SJSA1 (cell line): ENCODE results near the gene NDUFAB1. TPM values are rescaled to one million over a fixed set of nuclear protein-coding genes. Genes with fewer than 3 reads are reported as not detected.

Experiments used
- DNase-seq, 2 experiments: peaks; one replicate each; pipeline ENCODE4 v3.0.0-alpha.2; 2015 to 2020; ENCODE audit warnings: low spot score in 2 of 2, low read depth in 1 of 2
- H3K27ac ChIP-seq: fragments of 250-450 bp; sonication (Bioruptor Pico); 2 replicates; pipeline ENCODE4 v1.5.1; 2020; ENCODE audit warnings: mild to moderate bottlenecking, moderate library complexity
- H3K27me3 ChIP-seq: fragments of 250-450 bp; sonication (Bioruptor Pico); replicated peaks from 2 replicates; pipeline ENCODE4 v1.5.1; 2020; ENCODE audit warnings: mild to moderate bottlenecking, moderate library complexity
- H3K36me3 ChIP-seq: fragments of 250-450 bp; sonication (Bioruptor Pico); 2 replicates; pipeline ENCODE4 v1.5.1; 2020; ENCODE audit warnings: mild to moderate bottlenecking
- H3K4me1 ChIP-seq: fragments of 250-450 bp; sonication (Bioruptor Pico); replicated peaks from 2 replicates; pipeline ENCODE4 v1.6.1; 2021; ENCODE audit warnings: mild to moderate bottlenecking
- H3K4me3 ChIP-seq: fragments of 250-450 bp; sonication (Bioruptor Pico); 2 replicates; pipeline ENCODE4 v1.5.1; 2020; ENCODE audit warnings: mild to moderate bottlenecking
- H3K9me3 ChIP-seq: fragments of 250-450 bp; sonication (Bioruptor Pico); replicated peaks from 2 replicates; pipeline ENCODE4 v1.5.1; 2020; ENCODE audit warnings: mild to moderate bottlenecking
- total RNA-seq: library from RNA; depleted of rRNA; stranded (reverse); fragments of >200 nt; shearing (Covaris generic); gene quantifications from 2 replicates; pipeline ENCODE4 v1.2.3, GENCODE V29; 2014

Gene NDUFAB1
- total RNA-seq, 1 experiment from 2014 or later = 140 TPM

GRCh38 chr16:23577493-23577892, 18.6 kb downstream of the NDUFAB1 start:
- H3K9me3 ChIP-seq = no peaks in the 10 kb centered on the region
- DNase-seq = no peak
- no peaks in the 10 kb centered on the region for H3K4me1 ChIP-seq
- no peak overlapping the region for H3K27ac ChIP-seq
- peaks cover 45% of the 10 kb centered on the region for H3K36me3 ChIP-seq
- H3K27me3 ChIP-seq = no peaks in the 10 kb centered on the region
- no peak overlapping the region for H3K4me3 ChIP-seq

- no peaks in the 10 kb centered on the region for H3K4me1 ChIP-seq
- no peaks in the 10 kb centered on the region for H3K27me3 ChIP-seq
- DNase-seq = no peak
- no peaks in the 10 kb centered on the region for H3K9me3 ChIP-seq
- H3K36me3 ChIP-seq = peaks cover 51% of the 10 kb centered on the region
- H3K27ac ChIP-seq = no peak overlapping the region
- H3K4me3 ChIP-seq = no peak overlapping the region
Measured at GRCh38 chr16:23575834-23576233, 20.3 kb downstream of the NDUFAB1 start.

GRCh38 chr16:23573817-23574216, 22.3 kb downstream of the NDUFAB1 start:
- H3K36me3 ChIP-seq = peaks cover 69% of the 10 kb centered on the region
- DNase-seq = no peak

GRCh38 chr16:23572394-23572793, 23.7 kb downstream of the NDUFAB1 start:
- no peak for DNase-seq
- Histone ChIP-seq H3K4me3 (no peak overlapping the region), H3K36me3 (peaks cover 73% of the 10 kb centered on the region), H3K4me1 (no peaks in the 10 kb centered on the region), H3K27ac (no peak overlapping the region), H3K9me3 (no peaks in the 10 kb centered on the region), H3K27me3 (no peaks in the 10 kb centered on the region)

More at GRCh38 chr16:23573817-23574216, 22.3 kb downstream of the NDUFAB1 start:
- Histone ChIP-seq H3K4me1 (no peaks in the 10 kb centered on the region), H3K4me3 (no peak overlapping the region), H3K27ac (no peak overlapping the region), H3K9me3 (no peaks in the 10 kb centered on the region), H3K27me3 (no peaks in the 10 kb centered on the region)

GRCh38 chr16:23571895-23572294, 24.2 kb downstream of the NDUFAB1 start:
- no peak overlapping the region for H3K27ac ChIP-seq
- H3K4me3 ChIP-seq = no peak overlapping the region
- no peaks in the 10 kb centered on the region for H3K4me1 ChIP-seq
- H3K36me3 ChIP-seq = peaks cover 75% of the 10 kb centered on the region
- H3K27me3 ChIP-seq = no peaks in the 10 kb centered on the region
- H3K9me3 ChIP-seq = no peaks in the 10 kb centered on the region
- DNase-seq = no peak

GRCh38 chr16:23570992-23571632, 25.0 kb downstream of the NDUFAB1 start:
- Histone ChIP-seq H3K4me3 (no peak overlapping the region), H3K9me3 (no peaks in the 10 kb centered on the region), H3K27me3 (no peaks in the 10 kb centered on the region), H3K4me1 (no peaks in the 10 kb centered on the region), H3K36me3 (peaks cover 78% of the 10 kb centered on the region), H3K27ac (no peak overlapping the region)
- no peak for DNase-seq

- Histone ChIP-seq H3K4me3 (no peak overlapping the region), H3K9me3 (no peaks in the 10 kb centered on the region), H3K27me3 (no peaks in the 10 kb centered on the region), H3K27ac (no peak overlapping the region), H3K36me3 (peaks cover 90% of the 10 kb centered on the region), H3K4me1 (no peaks in the 10 kb centered on the region)
- DNase-seq = no peak
Measured at GRCh38 chr16:23567602-23568001, 28.5 kb downstream of the NDUFAB1 start.

GRCh38 chr16:23566724-23567123, 29.4 kb downstream of the NDUFAB1 start:
- Histone ChIP-seq H3K27me3 (no peaks in the 10 kb centered on the region), H3K36me3 (peaks cover 90% of the 10 kb centered on the region), H3K4me3 (no peak overlapping the region), H3K9me3 (no peaks in the 10 kb centered on the region), H3K4me1 (no peaks in the 10 kb centered on the region), H3K27ac (no peak overlapping the region)
- DNase-seq = no peak

- no peak overlapping the region for H3K27ac ChIP-seq
- no peaks in the 10 kb centered on the region for H3K4me1 ChIP-seq
- no peaks in the 10 kb centered on the region for H3K9me3 ChIP-seq
- H3K4me3 ChIP-seq = no peak overlapping the region
- DNase-seq = no peak
- H3K36me3 ChIP-seq = peaks cover 92% of the 10 kb centered on the region
- no peaks in the 10 kb centered on the region for H3K27me3 ChIP-seq
Measured at GRCh38 chr16:23564575-23565363, 31.3 kb downstream of the NDUFAB1 start.

- Histone ChIP-seq H3K4me1 (no peaks in the 10 kb centered on the region; the same call in 1 of the 2 replicates), H3K9me3 (no peaks in the 10 kb centered on the region), H3K27me3 (no peaks in the 10 kb centered on the region), H3K4me3 (no peak overlapping the region), H3K36me3 (peaks cover 90% of the 10 kb centered on the region), H3K27ac (no peak overlapping the region)
- no peak for DNase-seq
Measured at GRCh38 chr16:23563186-23563585, 32.9 kb downstream of the NDUFAB1 start.

- Histone ChIP-seq H3K4me3 (no peak overlapping the region), H3K27me3 (no peaks in the 10 kb centered on the region), H3K4me1 (no peaks in the 10 kb centered on the region; the same call in 1 of the 2 replicates), H3K27ac (no peak overlapping the region), H3K9me3 (peaks cover 3% of the 10 kb centered on the region; the same call in 1 of the 2 replicates), H3K36me3 (peaks cover 91% of the 10 kb centered on the region)
- DNase-seq = no peak
Measured at GRCh38 chr16:23562505-23562904, 33.6 kb downstream of the NDUFAB1 start.

GRCh38 chr16:23561586-23561985, 34.5 kb downstream of the NDUFAB1 start:
- H3K36me3 ChIP-seq = peaks cover 85% of the 10 kb centered on the region
- no peak overlapping the region for H3K27ac ChIP-seq
- H3K9me3 ChIP-seq = peaks cover 3% of the 10 kb centered on the region; the same call in 1 of the 2 replicates
- H3K4me1 ChIP-seq = peaks cover 2% of the 10 kb centered on the region
- no peak overlapping the region for H3K4me3 ChIP-seq
- no peaks in the 10 kb centered on the region for H3K27me3 ChIP-seq
- no peak for DNase-seq

GRCh38 chr16:23557779-23558702, 38.1 kb downstream of the NDUFAB1 start:
- peak overlapping the region; percentile 95 for H3K4me3 ChIP-seq
- peaks cover 6% of the 10 kb centered on the region for H3K4me1 ChIP-seq
- H3K9me3 ChIP-seq = peaks cover 3% of the 10 kb centered on the region; the same call in 1 of the 2 replicates
- H3K36me3 ChIP-seq = peaks cover 55% of the 10 kb centered on the region
- H3K27me3 ChIP-seq = no peaks in the 10 kb centered on the region
- H3K27ac ChIP-seq = peak overlapping the region; percentile 89
- peak in 1 of 2 experiments; percentile 8 for DNase-seq
